ENCODE measurements around the gene ELAPOR1. TPM values are rescaled to one million over a fixed set of nuclear protein-coding genes. Genes with fewer than 3 reads are reported as not detected.

The ELAPOR1 gene
- total RNA-seq, 1 donor from 2014 or later = 0.25 TPM

- Histone ChIP-seq H3K9me3 (no peaks in the 10 kb centered on the region), H3K4me3 (peak within 1 kb of the TSS; percentile 73 to 93), H3K4me1 (peaks cover 40% of the 10 kb centered on the region), H3K27ac (peak within 1 kb of the TSS; percentile 95), H3K27me3 (no peaks in the 10 kb centered on the region), H3K36me3 (peaks cover 0 to 25% of the 10 kb centered on the region in 2 donors)
- TF ChIP-seq POLR2A (IDR thresholded peaks at IDR 0.05) (peak in 1 of 2 donors; percentile 64), POLR2AphosphoS5 (IDR thresholded peaks at IDR 0.05; ENCODE audit: insufficient read depth in 1 of 2, low read depth in 1 of 2) (peak; percentile 96 to 98), CTCF (IDR thresholded peaks at IDR 0.05) (no peak)
- DNase-seq (ENCODE audit: extremely low spot score in 2 of 2) = peak in 1 of 2 donors; percentile 97
- intact Hi-C loops (cut with DNase I) = no loop called here
Observed at GRCh38 chr1:109090196-109091077, 23.5 kb upstream of the ELAPOR1 start, which contains the start of gene TMEM167B. TSS of gene TMEM167B (plus strand) at chr1:109090764. CDS start at chr1:109090873, 109 bp downstream.

GRCh38 chr1:109091078-109091838, 22.7 kb upstream of the ELAPOR1 start:
- H3K4me3 ChIP-seq = peak overlapping the region; percentile 73 to 93
- peaks cover 48% of the 10 kb centered on the region for H3K4me1 ChIP-seq
- intact Hi-C loops (cut with DNase I) = no loop called here
- peaks cover 0 to 29% of the 10 kb centered on the region in 2 donors for H3K36me3 ChIP-seq
- H3K27ac ChIP-seq = peak overlapping the region; percentile 95
- no peaks in the 10 kb centered on the region for H3K9me3 ChIP-seq
- DNase-seq (ENCODE audit: extremely low spot score in 2 of 2) = no peak
- H3K27me3 ChIP-seq = no peaks in the 10 kb centered on the region
- TF ChIP-seq POLR2AphosphoS5 (IDR thresholded peaks at IDR 0.05; ENCODE audit: insufficient read depth in 1 of 2, low read depth in 1 of 2) (no peak), CTCF (IDR thresholded peaks at IDR 0.05) (no peak), POLR2A (IDR thresholded peaks at IDR 0.05) (no peak)

GRCh38 chr1:109091839-109092193, 22.1 kb upstream of the ELAPOR1 start:
- no peaks in the 10 kb centered on the region for H3K27me3 ChIP-seq
- H3K4me3 ChIP-seq = peak overlapping the region; percentile 73 to 93
- TF ChIP-seq CTCF (IDR thresholded peaks at IDR 0.05) (no peak), POLR2A (IDR thresholded peaks at IDR 0.05) (no peak), POLR2AphosphoS5 (IDR thresholded peaks at IDR 0.05; ENCODE audit: insufficient read depth in 1 of 2, low read depth in 1 of 2) (no peak)
- DNase-seq (ENCODE audit: extremely low spot score in 2 of 2) = no peak
- H3K4me1 ChIP-seq = peaks cover 48% of the 10 kb centered on the region
- H3K9me3 ChIP-seq = no peaks in the 10 kb centered on the region
- intact Hi-C loops (cut with DNase I) = no loop called here
- peaks cover 0 to 29% of the 10 kb centered on the region in 2 donors for H3K36me3 ChIP-seq
- peak overlapping the region; percentile 95 for H3K27ac ChIP-seq

- TF ChIP-seq POLR2AphosphoS5 (IDR thresholded peaks at IDR 0.05; ENCODE audit: insufficient read depth in 1 of 2, low read depth in 1 of 2) (no peak), POLR2A (IDR thresholded peaks at IDR 0.05) (no peak), CTCF (IDR thresholded peaks at IDR 0.05) (no peak)
- DNase-seq (ENCODE audit: extremely low spot score in 2 of 2) = no peak
- Histone ChIP-seq H3K27me3 (no peaks in the 10 kb centered on the region), H3K36me3 (peaks cover 0 to 29% of the 10 kb centered on the region in 2 donors), H3K27ac (no peak overlapping the region), H3K4me3 (no peak overlapping the region), H3K4me1 (peaks cover 49% of the 10 kb centered on the region), H3K9me3 (no peaks in the 10 kb centered on the region)
- intact Hi-C loops (cut with DNase I) = no loop called here
Observed at GRCh38 chr1:109094377-109094803, 19.5 kb upstream of the ELAPOR1 start.
